Ovary (tissue), 3 donors: ENCODE results near the gene DERA.

Experiments used
- POLR2A ChIP-seq: fragments of 450-650 bp; IDR thresholded peaks from one replicate; pipeline ENCODE4 v1.6.1; 2017; ENCODE audit warnings: antibody characterized with exemption, mild to moderate bottlenecking, moderate library complexity
- TF ChIP-seq, protein P1 (sequence below), 3 donors: fragments of 450-650 bp in 2 of 3; fragments of 200-600 bp in 1 of 3; IDR thresholded peaks; one replicate each; pipeline versions ENCODE4 v1.5.1 to v1.8.0; 2016 to 2022; ENCODE audit warnings: antibody characterized with exemption in 3 of 3, mild to moderate bottlenecking in 1 of 3
- donor health status: DM: no; HTN: no; CAD: no.

DNA sequence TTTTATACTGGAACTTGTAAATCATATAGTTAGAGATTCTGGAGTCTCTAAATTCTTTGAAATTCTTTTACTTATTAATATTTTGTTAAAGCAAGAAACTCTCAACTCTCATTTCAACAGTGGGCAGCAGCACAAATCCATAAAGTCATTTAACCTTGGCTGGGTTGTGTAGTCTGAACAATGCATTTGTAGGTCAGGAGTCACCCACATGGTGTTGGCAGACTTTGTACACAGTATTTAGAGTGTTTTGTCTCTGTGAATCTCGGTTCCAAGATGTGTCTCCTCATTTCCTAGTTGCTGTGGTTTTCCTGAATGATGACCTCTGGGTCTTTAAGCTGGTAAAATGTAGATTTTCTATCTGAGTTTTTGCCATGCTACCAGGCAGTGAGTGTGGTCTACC is 49.7 kb upstream of the DERA start:
- TF ChIP-seq, protein P1, sequence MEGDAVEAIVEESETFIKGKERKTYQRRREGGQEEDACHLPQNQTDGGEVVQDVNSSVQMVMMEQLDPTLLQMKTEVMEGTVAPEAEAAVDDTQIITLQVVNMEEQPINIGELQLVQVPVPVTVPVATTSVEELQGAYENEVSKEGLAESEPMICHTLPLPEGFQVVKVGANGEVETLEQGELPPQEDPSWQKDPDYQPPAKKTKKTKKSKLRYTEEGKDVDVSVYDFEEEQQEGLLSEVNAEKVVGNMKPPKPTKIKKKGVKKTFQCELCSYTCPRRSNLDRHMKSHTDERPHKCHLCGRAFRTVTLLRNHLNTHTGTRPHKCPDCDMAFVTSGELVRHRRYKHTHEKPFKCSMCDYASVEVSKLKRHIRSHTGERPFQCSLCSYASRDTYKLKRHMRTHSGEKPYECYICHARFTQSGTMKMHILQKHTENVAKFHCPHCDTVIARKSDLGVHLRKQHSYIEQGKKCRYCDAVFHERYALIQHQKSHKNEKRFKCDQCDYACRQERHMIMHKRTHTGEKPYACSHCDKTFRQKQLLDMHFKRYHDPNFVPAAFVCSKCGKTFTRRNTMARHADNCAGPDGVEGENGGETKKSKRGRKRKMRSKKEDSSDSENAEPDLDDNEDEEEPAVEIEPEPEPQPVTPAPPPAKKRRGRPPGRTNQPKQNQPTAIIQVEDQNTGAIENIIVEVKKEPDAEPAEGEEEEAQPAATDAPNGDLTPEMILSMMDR (IDR thresholded peaks at IDR 0.05), result no peak
- no peak for TF ChIP-seq POLR2A
